HepG2 (cell line): ENCODE results near the gene LOX.

Source experiments
- AHR ChIP-seq: IDR thresholded peaks from 2 replicates; pipeline ENCODE4 v1.6.1; 2018; ENCODE audit warnings: missing genetic modification reagents, missing compliant biosample characterization
- ATF7 ChIP-seq, 2 experiments: fragments of 450-650 bp in 1 of 2; sonication (generic) in 1 of 2; formaldehyde crosslinking in 1 of 2; IDR thresholded peaks; 2 replicates each; pipeline versions ENCODE4 v1.4.0 to v1.6.1; 2016 to 2020; ENCODE audit warnings: antibody characterized with exemption in 1 of 2, mild to moderate bottlenecking in 1 of 2, missing genetic modification reagents in 1 of 2
- EZH2 ChIP-seq: conservative IDR thresholded peaks from 2 replicates; pipeline ENCODE4 v1.6.1; 2012; ENCODE audit warnings: mild to moderate bottlenecking, low read depth, low read length, moderate library complexity
- FOXO1 ChIP-seq: sonication (generic); formaldehyde crosslinking; IDR thresholded peaks from 2 replicates; pipeline ENCODE4 v1.4.0; 2020; ENCODE audit warnings: missing genetic modification reagents
- KAT7 ChIP-seq: IDR thresholded peaks from 2 replicates; pipeline ENCODE4 v1.6.1; 2018; ENCODE audit warnings: borderline replicate concordance, missing compliant biosample characterization
- TCF12 ChIP-seq, 2 experiments: fragments of 450-650 bp in 1 of 2; sonication (generic) in 1 of 2; formaldehyde crosslinking in 1 of 2; IDR thresholded peaks; 2 replicates each; pipeline versions ENCODE4 v1.6.1 to v1.8.0; 2017 to 2022; ENCODE audit warnings: antibody characterized with exemption in 1 of 2, mild to moderate bottlenecking in 1 of 2, missing genetic modification reagents in 1 of 2, moderate library complexity in 1 of 2
- ZNF768 ChIP-seq: sonication (generic); formaldehyde crosslinking; IDR thresholded peaks from 2 replicates; pipeline ENCODE4 v1.4.0; 2020; ENCODE audit warnings: missing genetic modification reagents
- ZSCAN30 ChIP-seq: sonication (generic); formaldehyde crosslinking; IDR thresholded peaks from 2 replicates; pipeline ENCODE4 v1.5.0; 2020; ENCODE audit warnings: mild to moderate bottlenecking, missing genetic modification reagents
- TF ChIP-seq, protein P1 (sequence below): sonication (generic); formaldehyde crosslinking; IDR thresholded peaks from 2 replicates; pipeline ENCODE4 v1.5.1; 2020; ENCODE audit warnings: mild to moderate bottlenecking, missing genetic modification reagents, moderate library complexity
- TF ChIP-seq, protein P2 (sequence below): sonication (generic); formaldehyde crosslinking; IDR thresholded peaks from 2 replicates; pipeline ENCODE4 v1.8.1; 2023; ENCODE audit warnings: missing genetic modification reagents, mild to moderate bottlenecking, borderline replicate concordance
- TF ChIP-seq, protein P3 (sequence below): sonication (generic); formaldehyde crosslinking; IDR thresholded peaks from 2 replicates; pipeline ENCODE4 v1.5.0; 2020; ENCODE audit warnings: missing genetic modification reagents
- TF ChIP-seq, protein P4 (sequence below): sonication (generic); formaldehyde crosslinking; IDR thresholded peaks from 2 replicates; pipeline ENCODE4 v1.5.0; 2020; ENCODE audit warnings: mild to moderate bottlenecking, missing genetic modification reagents, moderate library complexity
- TF ChIP-seq, protein P5 (sequence below): sonication (generic); formaldehyde crosslinking; IDR thresholded peaks from 2 replicates; pipeline ENCODE4 v1.5.1; 2020; ENCODE audit warnings: missing genetic modification reagents, mild to moderate bottlenecking, borderline replicate concordance

DNA sequence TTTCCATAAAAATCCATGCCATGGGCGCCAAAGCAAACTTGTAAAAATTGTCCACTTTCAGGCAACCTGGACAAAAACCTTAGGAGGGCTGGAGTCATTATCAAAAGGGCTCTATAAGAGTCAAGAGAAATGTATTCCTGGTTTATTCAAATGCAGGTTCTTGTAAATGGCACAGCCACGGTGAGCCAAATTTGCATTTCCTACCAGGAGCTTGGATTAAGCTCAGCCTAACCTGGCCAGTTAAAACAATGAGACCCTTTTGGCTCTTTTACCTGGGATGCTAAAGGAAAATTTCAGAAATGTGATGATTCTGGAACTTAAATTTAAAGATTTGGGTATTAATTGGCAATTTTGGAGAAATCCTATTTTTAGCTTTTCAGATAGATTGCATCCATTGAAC is 42.4 kb upstream of the LOX start:
- TF ChIP-seq, protein P1, sequence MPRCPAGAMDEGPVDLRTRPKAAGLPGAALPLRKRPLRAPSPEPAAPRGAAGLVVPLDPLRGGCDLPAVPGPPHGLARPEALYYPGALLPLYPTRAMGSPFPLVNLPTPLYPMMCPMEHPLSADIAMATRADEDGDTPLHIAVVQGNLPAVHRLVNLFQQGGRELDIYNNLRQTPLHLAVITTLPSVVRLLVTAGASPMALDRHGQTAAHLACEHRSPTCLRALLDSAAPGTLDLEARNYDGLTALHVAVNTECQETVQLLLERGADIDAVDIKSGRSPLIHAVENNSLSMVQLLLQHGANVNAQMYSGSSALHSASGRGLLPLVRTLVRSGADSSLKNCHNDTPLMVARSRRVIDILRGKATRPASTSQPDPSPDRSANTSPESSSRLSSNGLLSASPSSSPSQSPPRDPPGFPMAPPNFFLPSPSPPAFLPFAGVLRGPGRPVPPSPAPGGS (CRISPR knock-in tag), result no peak
- TF ChIP-seq AHR (no peak), ZSCAN30 (no peak), KAT7 (no peak), ZNF768 (CRISPR knock-in tag) (no peak), FOXO1 (CRISPR knock-in tag) (no peak), EZH2 (no peak), ATF7 (IDR thresholded peaks at IDR 0.05) (no peak), ATF7 (CRISPR knock-in tag; IDR thresholded peaks at IDR 0.05) (no peak), TCF12 (IDR thresholded peaks at IDR 0.05) (no peak), TCF12 (CRISPR knock-in tag; IDR thresholded peaks at IDR 0.05) (no peak)
- TF ChIP-seq, protein P2, sequence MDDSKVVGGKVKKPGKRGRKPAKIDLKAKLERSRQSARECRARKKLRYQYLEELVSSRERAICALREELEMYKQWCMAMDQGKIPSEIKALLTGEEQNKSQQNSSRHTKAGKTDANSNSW (CRISPR knock-in tag), result no peak
- TF ChIP-seq, protein P3, sequence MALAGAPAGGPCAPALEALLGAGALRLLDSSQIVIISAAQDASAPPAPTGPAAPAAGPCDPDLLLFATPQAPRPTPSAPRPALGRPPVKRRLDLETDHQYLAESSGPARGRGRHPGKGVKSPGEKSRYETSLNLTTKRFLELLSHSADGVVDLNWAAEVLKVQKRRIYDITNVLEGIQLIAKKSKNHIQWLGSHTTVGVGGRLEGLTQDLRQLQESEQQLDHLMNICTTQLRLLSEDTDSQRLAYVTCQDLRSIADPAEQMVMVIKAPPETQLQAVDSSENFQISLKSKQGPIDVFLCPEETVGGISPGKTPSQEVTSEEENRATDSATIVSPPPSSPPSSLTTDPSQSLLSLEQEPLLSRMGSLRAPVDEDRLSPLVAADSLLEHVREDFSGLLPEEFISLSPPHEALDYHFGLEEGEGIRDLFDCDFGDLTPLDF (CRISPR knock-in tag), result no peak
- TF ChIP-seq, protein P4, sequence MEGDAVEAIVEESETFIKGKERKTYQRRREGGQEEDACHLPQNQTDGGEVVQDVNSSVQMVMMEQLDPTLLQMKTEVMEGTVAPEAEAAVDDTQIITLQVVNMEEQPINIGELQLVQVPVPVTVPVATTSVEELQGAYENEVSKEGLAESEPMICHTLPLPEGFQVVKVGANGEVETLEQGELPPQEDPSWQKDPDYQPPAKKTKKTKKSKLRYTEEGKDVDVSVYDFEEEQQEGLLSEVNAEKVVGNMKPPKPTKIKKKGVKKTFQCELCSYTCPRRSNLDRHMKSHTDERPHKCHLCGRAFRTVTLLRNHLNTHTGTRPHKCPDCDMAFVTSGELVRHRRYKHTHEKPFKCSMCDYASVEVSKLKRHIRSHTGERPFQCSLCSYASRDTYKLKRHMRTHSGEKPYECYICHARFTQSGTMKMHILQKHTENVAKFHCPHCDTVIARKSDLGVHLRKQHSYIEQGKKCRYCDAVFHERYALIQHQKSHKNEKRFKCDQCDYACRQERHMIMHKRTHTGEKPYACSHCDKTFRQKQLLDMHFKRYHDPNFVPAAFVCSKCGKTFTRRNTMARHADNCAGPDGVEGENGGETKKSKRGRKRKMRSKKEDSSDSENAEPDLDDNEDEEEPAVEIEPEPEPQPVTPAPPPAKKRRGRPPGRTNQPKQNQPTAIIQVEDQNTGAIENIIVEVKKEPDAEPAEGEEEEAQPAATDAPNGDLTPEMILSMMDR, result no peak
- TF ChIP-seq, protein P5, sequence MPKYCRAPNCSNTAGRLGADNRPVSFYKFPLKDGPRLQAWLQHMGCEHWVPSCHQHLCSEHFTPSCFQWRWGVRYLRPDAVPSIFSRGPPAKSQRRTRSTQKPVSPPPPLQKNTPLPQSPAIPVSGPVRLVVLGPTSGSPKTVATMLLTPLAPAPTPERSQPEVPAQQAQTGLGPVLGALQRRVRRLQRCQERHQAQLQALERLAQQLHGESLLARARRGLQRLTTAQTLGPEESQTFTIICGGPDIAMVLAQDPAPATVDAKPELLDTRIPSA (CRISPR knock-in tag), result no peak
